ENCODE measurements around the gene LRRC61.

The LRRC61 gene

DNA sequence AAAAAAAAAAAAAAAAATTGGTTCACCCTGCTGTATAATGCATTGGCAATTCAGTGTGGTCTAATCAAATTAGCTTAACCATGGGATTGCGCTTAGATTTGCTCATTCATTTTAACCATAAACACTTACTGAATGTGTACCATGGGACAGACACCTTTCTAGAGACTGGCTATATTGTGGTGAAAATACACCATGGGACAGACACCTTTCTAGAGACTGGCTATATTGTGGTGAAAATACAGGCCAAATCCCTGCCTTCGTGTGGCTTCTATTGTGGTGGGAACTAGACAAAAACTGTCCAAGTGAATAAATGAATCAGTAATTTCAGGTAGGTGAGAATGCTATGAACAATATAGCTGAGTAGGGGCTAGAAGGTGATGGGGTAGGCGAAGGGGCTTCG is 35.3 kb downstream of the LRRC61 start:
- no peak for DNase-seq

DNA sequence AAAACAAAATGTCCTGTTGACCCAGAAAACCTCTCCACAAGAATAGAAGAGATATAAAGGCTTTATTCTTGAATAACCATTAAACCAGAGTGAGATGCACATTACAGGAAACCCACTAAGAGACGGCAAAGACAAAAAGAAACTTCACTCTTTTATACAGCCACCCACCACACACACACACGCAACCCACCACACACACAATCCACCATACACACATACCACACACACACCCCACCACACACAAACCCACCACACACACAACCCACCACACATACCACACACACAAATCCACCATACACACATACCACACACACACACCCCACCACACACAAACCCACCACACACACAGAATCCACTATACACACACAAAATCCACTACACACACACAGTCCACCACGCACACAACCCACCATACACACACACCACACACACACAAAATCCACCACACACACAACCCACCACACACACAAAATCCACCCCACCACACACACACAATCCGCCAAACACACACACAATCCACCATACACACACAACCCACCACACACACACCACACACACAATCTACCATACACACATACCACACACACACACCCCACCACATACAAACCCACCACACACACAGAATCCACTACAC is 36.0 kb downstream of the LRRC61 start:
- no peak for DNase-seq

- DNase-seq: no peak
Measured at GRCh38 chr7:150359622-150360362, 36.6 kb downstream of the LRRC61 start.

DNA sequence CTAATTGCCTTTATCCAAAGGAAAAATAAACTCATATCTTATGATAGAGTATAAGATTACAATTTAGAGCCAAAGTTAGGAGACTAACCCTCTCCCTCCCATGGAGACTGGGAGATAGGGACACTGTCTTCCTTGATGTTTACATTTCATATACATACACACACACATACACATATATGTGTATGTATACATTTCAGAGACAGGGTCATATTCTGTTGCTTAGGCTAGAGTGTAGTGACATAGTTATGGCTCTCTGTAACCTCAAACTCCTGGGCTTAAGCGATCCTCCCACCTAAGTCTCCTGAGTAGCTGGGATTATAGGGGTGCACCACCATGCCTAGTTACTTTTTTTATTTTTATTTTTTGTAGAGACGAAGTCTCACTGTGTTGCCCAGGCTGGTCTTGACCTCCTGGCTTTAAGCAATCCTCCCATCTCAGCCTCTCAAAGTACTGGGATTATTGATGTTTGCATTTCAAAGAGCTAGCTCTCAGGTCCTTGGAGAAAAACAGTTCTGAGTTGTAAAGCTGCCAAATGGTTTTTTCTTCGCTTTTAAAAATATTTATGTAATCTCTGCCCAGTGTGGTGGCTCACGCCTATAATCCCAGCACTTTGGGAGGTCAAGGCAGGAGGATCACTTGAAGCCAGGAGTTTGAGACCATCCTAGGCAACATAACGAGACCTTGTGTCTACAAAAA is 37.4 kb downstream of the LRRC61 start:
- DNase-seq: no peak

DNA sequence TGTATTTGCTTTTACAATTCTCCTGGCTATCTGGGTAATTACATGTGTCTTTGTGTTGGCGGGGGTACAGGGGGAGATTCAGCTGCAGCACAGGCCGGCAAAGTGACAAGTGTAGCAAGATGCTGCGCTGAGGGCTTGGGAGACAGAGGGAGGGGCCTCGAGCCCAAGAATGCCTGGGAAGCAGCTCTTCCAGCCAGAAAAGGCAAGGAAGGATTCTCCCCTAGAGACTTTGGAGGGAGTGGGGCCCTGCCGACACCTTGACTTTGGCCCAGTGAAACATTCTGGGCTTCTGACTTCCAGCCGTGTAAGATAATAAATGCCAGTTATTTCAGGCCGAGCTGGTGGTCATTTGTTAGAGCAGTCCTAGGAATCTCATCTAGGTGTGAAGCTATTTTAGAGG is 38.2 kb downstream of the LRRC61 start:
- no peak for DNase-seq

GRCh38 chr7:150361807-150362621 is 38.9 kb downstream of the LRRC61 start:
- DNase-seq: no peak

GRCh38 chr7:150363370-150363769 is 40.2 kb downstream of the LRRC61 start:
- DNase-seq: no peak

GRCh38 chr7:150363872-150364271 is 40.7 kb downstream of the LRRC61 start:
- DNase-seq: no peak

DNA sequence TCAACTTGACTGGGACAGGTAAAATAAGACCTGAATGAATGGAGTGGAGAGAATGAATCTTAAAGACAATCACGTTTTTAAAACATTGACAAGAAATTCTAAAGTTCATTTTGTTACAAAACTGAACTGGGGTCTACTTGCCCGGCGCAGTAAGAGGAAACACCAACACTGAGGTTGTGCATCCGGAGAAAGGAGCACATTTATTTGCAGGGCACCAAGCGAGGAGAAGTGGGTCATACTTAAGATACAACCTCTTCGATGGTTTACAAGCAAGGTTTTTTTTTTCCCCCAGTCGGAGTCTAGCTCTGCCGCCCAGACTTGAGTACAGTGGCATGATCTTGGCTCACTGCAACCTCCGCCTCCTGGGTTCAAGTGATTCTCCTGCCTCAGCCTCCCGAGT is 42.0 kb downstream of the LRRC61 start:
- DNase-seq: no peak

GRCh38 chr7:150365673-150366398 is 42.7 kb downstream of the LRRC61 start:
- DNase-seq: no peak

GRCh38 chr7:150367677-150368095 is 44.5 kb downstream of the LRRC61 start:
- DNase-seq: no peak

DNA sequence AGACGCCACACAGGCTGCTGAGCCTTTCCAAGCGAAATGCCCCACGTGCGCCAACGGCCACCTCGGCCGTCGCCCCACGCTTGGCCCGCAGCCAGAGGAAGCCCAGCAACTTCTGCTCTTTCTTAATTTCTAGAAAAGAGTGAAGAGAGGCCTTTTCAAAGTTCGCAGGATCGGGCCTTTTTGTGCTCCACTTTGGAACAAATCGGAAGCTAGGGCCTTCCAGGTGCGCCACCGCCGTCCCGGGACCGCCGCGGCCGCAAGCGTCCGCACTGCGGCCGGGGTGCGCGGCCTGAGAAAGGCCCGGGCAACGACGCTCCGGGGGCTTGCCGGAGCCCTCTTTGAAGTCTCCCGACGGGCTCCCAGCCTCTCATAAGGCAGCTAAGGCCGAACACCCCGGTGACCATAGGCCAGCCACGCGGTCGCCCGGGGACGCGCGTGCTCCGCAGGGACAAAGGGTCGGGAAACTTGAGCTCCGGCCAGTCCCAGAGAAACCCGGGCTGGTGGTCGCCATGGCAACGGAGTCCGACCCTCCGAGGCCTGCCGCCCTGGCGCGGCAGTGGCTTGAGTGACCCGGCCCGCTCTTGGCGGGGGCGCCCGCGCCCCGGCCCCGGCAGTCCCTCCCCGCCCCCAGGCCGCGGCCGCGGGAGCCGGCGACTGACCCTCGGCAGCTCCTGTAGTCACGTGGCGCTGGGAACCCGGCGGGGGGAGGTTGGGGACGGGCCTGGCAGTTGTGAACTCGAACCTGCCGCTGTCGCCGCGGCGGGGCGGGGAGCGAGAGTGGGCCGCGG is 45.1 kb downstream of the LRRC61 start, which contains the start of gene REPIN1:
REPIN1 (plus strand) TSS at position 727 of the 788 bp plus-strand sequence. CDS start 890 bp downstream, outside the sequence.
- peak; percentile 76 for DNase-seq

- DNase-seq: peak; percentile 23
Measured at GRCh38 chr7:150368884-150369747, 46.0 kb downstream of the LRRC61 start.

DNA sequence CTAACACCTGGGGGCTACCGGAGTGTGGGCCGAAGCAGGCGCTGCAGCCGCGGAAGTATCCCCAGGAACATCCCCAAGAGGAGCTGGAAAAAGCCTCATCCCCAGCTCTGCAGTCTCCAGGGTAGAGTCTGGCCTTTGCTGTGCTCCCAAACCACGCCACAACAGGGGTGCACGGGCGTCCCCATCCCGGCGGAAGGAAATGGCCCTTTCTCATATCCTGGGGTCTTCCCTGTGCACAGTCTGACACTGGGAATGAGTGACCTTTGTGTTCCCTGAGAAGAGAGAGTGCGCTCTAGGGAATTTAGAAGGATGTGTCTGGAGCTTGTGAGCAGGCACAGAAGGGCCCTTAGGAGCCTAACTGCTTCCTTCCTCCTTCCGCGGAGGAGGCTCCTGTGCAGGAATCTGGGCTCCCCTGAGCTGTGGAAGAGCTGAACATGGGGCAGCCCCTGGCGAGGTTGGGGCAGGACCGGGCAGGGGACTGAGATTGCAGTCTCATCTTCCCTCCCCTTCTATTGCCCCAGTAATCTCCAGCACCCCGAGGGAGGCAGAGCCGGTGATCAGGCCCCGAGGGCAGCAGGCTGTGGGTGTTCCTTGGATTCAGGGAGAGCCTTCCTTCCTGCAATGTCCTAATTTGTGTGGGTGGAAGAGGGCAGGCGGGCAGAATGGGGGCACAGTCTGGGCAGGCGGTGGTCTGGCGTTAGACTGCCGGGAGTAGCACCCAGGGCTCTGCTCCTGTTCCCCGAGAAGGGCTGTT is 46.8 kb downstream of the LRRC61 start:
- no peak for DNase-seq

DNA sequence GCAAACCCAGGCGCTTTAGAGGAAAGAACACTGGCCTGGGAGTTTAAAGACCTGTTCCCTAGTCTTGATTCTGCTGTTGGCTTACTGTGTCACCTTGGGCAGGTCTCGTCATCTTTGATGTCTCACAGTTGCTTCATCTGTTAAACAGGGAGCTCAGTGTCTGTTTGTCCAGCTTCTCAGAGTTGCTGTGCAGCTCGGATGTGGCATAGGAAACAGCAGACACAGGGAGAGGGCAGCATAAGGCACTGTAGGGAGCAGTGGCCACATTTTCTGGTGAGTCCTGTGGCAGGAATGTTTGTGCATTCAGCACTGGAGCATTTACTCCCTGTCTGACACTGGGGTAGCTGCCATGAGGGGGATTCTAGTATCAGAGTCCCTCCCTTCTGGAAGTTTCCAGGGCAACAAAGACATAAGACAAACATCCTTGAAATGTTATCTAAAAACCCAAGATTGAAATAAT is 47.5 kb downstream of the LRRC61 start:
- DNase-seq: no peak

DNA sequence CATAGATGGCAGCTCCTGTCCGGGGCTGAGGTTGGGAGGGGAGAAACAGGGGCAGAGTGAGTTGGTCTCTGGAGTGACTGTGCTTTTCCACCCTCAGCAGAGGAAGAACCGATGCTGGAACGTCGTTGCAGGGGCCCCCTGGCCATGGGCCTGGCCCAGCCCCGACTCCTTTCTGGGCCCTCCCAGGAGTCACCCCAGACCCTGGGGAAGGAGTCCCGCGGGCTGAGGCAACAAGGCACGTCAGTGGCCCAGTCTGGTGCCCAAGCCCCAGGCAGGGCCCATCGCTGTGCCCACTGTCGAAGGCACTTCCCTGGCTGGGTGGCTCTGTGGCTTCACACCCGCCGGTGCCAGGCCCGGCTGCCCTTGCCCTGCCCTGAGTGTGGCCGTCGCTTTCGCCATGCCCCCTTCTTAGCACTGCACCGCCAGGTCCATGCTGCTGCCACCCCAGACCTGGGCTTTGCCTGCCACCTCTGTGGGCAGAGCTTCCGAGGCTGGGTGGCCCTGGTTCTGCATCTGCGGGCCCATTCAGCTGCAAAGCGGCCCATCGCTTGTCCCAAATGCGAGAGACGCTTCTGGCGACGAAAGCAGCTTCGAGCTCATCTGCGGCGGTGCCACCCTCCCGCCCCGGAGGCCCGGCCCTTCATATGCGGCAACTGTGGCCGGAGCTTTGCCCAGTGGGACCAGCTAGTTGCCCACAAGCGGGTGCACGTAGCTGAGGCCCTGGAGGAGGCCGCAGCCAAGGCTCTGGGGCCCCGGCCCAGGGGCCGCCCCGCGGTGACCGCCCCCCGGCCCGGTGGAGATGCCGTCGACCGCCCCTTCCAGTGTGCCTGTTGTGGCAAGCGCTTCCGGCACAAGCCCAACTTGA is 48.2 kb downstream of the LRRC61 start:
- DNase-seq: no peak

- no peak for DNase-seq
Measured at GRCh38 chr7:150371996-150372270, 48.8 kb downstream of the LRRC61 start.

GRCh38 chr7:150372271-150373048 is 49.3 kb downstream of the LRRC61 start:
- no peak for DNase-seq

All from DMS79 (cell line).